H9 (cell line): ENCODE results near the gene ABCG8. TPM values are rescaled to one million over a fixed set of nuclear protein-coding genes. Genes with fewer than 3 reads are reported as not detected.

Experiments
- DNase-seq: peaks from one replicate; pipeline ENCODE4 v3.0.0-alpha.2; 2017
- H2AFZ ChIP-seq: one replicate; pipeline ENCODE4 v1.6.1; 2013; ENCODE audit warnings: mild to moderate bottlenecking, low read length, control low read depth, moderate library complexity
- H2AK5ac ChIP-seq: 2 replicates; pipeline ENCODE4 v1.6.1; 2013; ENCODE audit warnings: low read length, control low read depth, mixed read lengths; ENCODE audit not compliant: insufficient read length
- H2BK120ac ChIP-seq: one replicate; pipeline ENCODE4 v1.6.1; 2013; ENCODE audit warnings: low read depth, mild to moderate bottlenecking, low read length, control low read depth, inconsistent platforms; ENCODE audit not compliant: poor library complexity, severe bottlenecking
- H2BK12ac ChIP-seq: 2 replicates; pipeline ENCODE4 v1.6.1; 2013; ENCODE audit warnings: low read length, control low read depth, mixed read lengths, low read depth; ENCODE audit not compliant: insufficient read length
- H2BK15ac ChIP-seq: 2 replicates; pipeline ENCODE4 v1.6.1; 2013; ENCODE audit warnings: low read depth, low read length, control low read depth
- H2BK20ac ChIP-seq: one replicate; pipeline ENCODE4 v1.6.1; 2013; ENCODE audit warnings: low read depth, mild to moderate bottlenecking, low read length, control low read depth, inconsistent platforms; ENCODE audit not compliant: poor library complexity, severe bottlenecking
- H2BK5ac ChIP-seq: 2 replicates; pipeline ENCODE4 v1.6.1; 2013; ENCODE audit warnings: low read length, control low read depth, mixed read lengths; ENCODE audit not compliant: insufficient read length
- H3K14ac ChIP-seq: 2 replicates; pipeline ENCODE4 v1.6.1; 2013; ENCODE audit warnings: low read length, control low read depth; ENCODE audit not compliant: insufficient read depth
- H3K18ac ChIP-seq: 2 replicates; pipeline ENCODE4 v1.6.1; 2013; ENCODE audit warnings: low read depth, mild to moderate bottlenecking, mixed read lengths, low read length, control low read depth; ENCODE audit not compliant: insufficient read length
- H3K23ac ChIP-seq: 2 replicates; pipeline ENCODE4 v1.6.1; 2013; ENCODE audit warnings: low read length, control low read depth, mixed read lengths, low read depth; ENCODE audit not compliant: insufficient read length
- H3K23me2 ChIP-seq: 2 replicates; pipeline ENCODE4 v1.6.1; 2013; ENCODE audit warnings: low read depth, mild to moderate bottlenecking, mixed read lengths, low read length, control low read depth; ENCODE audit not compliant: insufficient read length, poor library complexity, severe bottlenecking
- H3K27ac ChIP-seq: 2 replicates; pipeline ENCODE4 v1.5.1; 2013; ENCODE audit warnings: low read length, control low read depth, mixed read lengths, low read depth; ENCODE audit not compliant: insufficient read length
- H3K27me3 ChIP-seq: 2 replicates; pipeline ENCODE4 v1.6.1; 2013; ENCODE audit warnings: low read length, control low read depth, inconsistent platforms; ENCODE audit not compliant: insufficient read depth
- H3K4ac ChIP-seq: 2 replicates; pipeline ENCODE4 v1.6.1; 2013; ENCODE audit warnings: low read depth, mild to moderate bottlenecking, control low read depth, inconsistent platforms, low read length, moderate library complexity
- H3K4me1 ChIP-seq: 2 replicates; pipeline ENCODE4 v1.6.1; 2013; ENCODE audit warnings: low read length, control low read depth, inconsistent platforms; ENCODE audit not compliant: insufficient read depth
- H3K4me2 ChIP-seq: 2 replicates; pipeline ENCODE4 v1.6.1; 2013; ENCODE audit warnings: low read length, control low read depth, mixed read lengths; ENCODE audit not compliant: insufficient read length, insufficient read depth
- H3K56ac ChIP-seq: 2 replicates; pipeline ENCODE4 v1.6.1; 2013; ENCODE audit warnings: low read depth, mild to moderate bottlenecking, mixed read lengths, low read length, control low read depth; ENCODE audit not compliant: insufficient read length
- H3K79me1 ChIP-seq: 2 replicates; pipeline ENCODE4 v1.6.1; 2013; ENCODE audit warnings: low read depth, mild to moderate bottlenecking, moderate library complexity, low read length, control low read depth, inconsistent platforms; ENCODE audit not compliant: insufficient read depth, poor library complexity, severe bottlenecking
- H3K79me2 ChIP-seq: 2 replicates; pipeline ENCODE4 v1.6.1; 2013; ENCODE audit warnings: low read length, control low read depth, inconsistent platforms; ENCODE audit not compliant: insufficient read depth
- H3K9ac ChIP-seq: 2 replicates; pipeline ENCODE4 v1.6.1; 2013; ENCODE audit warnings: low read length, control low read depth, mixed read lengths; ENCODE audit not compliant: insufficient read length; ENCODE audit errors: extremely low read depth
- H3K9me3 ChIP-seq: one replicate; pipeline ENCODE4 v1.6.1; 2013; ENCODE audit warnings: low read depth, low read length, inconsistent platforms; ENCODE audit not compliant: control insufficient read depth
- H3T11ph ChIP-seq: one replicate; pipeline ENCODE4 v1.6.1; 2013; ENCODE audit warnings: mild to moderate bottlenecking, low read length, control low read depth, inconsistent platforms
- H4K20me1 ChIP-seq: one replicate; pipeline ENCODE4 v1.6.1; 2013; ENCODE audit not compliant: control insufficient read depth, insufficient read length, insufficient read depth
- H4K5ac ChIP-seq: 2 replicates; pipeline ENCODE4 v1.6.1; 2013; ENCODE audit warnings: low read depth, mild to moderate bottlenecking, mixed read lengths, low read length, control low read depth; ENCODE audit not compliant: insufficient read length
- H4K8ac ChIP-seq: replicated peaks from 2 replicates; pipeline ENCODE4 v1.6.1; 2013; ENCODE audit warnings: low read length, control low read depth, mixed read lengths, low read depth; ENCODE audit not compliant: insufficient read length
- H4K91ac ChIP-seq: 2 replicates; pipeline ENCODE4 v1.6.1; 2013; ENCODE audit warnings: low read depth, mild to moderate bottlenecking, moderate library complexity, mixed read lengths, low read length, control low read depth; ENCODE audit not compliant: insufficient read length
- H3K27ac Mint-ChIP-seq, 3 experiments: 2 replicates in 2 of 3; 3 replicates in 1 of 3; pipeline ENCODE4 v1.8.0; 2020 to 2021; ENCODE audit warnings: mixed read lengths in 3 of 3, mild to moderate bottlenecking in 1 of 3, moderate library complexity in 1 of 3
- H3K27me3 Mint-ChIP-seq: 2 replicates; pipeline ENCODE4 v1.8.0; 2021; ENCODE audit warnings: low read depth, mild to moderate bottlenecking, moderate library complexity, mixed read lengths
- H3K36me3 Mint-ChIP-seq, 3 experiments: 2 replicates in 2 of 3; 3 replicates in 1 of 3; pipeline ENCODE4 v1.8.0; 2020 to 2021; ENCODE audit warnings: low read depth in 3 of 3, mixed read lengths in 3 of 3; ENCODE audit not compliant: insufficient read depth in 1 of 3
- H3K4me1 Mint-ChIP-seq, 2 experiments: 2 replicates each; pipeline ENCODE4 v1.8.0; 2020; ENCODE audit warnings: mixed read lengths in 2 of 2
- H3K4me3 Mint-ChIP-seq, 2 experiments: 2 replicates in 1 of 2; 3 replicates in 1 of 2; pipeline ENCODE4 v1.8.0; 2020 to 2021; ENCODE audit warnings: mild to moderate bottlenecking in 2 of 2, mixed read lengths in 2 of 2, moderate library complexity in 1 of 2
- H3K9me3 Mint-ChIP-seq, 2 experiments: 2 replicates in 1 of 2; 3 replicates in 1 of 2; pipeline ENCODE4 v1.8.0; 2020; ENCODE audit warnings: mild to moderate bottlenecking in 2 of 2, mixed read lengths in 2 of 2, moderate library complexity in 1 of 2
- WGBS: extraction: QIAGEN DNeasy Blood & Tissue Kit; methylation state at CpG from one replicate; pipeline ENCODE4 v1.1.7; 2013; ENCODE audit warnings: missing lambda C conversion rate, low lambda C conversion rate, mixed read lengths; ENCODE audit not compliant: insufficient read length; ENCODE audit errors: extremely low coverage; 5-methylcytosine and 5-hydroxymethylcytosine counted together
- total RNA-seq: library from RNA; stranded (reverse); gene quantifications from 2 replicates; pipeline ENCODE4 v1.2.1, GENCODE V29; 2021
- TF ChIP-seq, protein P1 (sequence below): fragments of 200-600 bp; sonication (generic); conservative IDR thresholded peaks from 3 replicates; pipeline ENCODE4 v1.8.0; 2021; ENCODE audit warnings: antibody characterized with exemption, mild to moderate bottlenecking

Gene ABCG8
- total RNA-seq, 1 experiment from 2014 or later = not detected

DNA sequence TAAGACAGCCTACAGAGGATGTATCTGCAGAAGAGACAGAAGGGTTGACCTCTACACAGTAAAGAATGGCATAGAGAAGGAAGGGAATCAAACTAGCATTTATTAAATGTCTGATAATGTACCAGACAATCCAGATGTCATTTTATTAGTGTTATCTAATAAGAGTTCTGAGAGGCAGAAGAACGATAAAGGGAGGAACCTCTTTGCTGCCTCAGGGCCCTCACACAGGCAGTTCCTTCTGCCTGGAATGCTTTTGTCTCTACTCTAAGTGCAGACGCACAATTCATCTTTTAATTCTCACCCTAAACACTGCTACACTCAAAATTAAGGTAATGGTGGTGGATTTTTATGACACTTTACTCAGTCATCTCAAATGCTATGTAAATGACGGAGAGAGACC lies 92.5 kb downstream of the ABCG8 start:
- Histone ChIP-seq H2AFZ (no peak overlapping the region), H3K14ac (no peak overlapping the region), H4K20me1 (no peaks in the 10 kb centered on the region), H3K79me2 (no peaks in the 10 kb centered on the region), H3K18ac (no peak overlapping the region), H3K56ac (no peak overlapping the region), H4K5ac (no peak overlapping the region), H3K9me3 (no peaks in the 10 kb centered on the region), H3K4me2 (no peak overlapping the region), H2BK20ac (no peak overlapping the region), H3K79me1 (no peaks in the 10 kb centered on the region), H2BK12ac (no peak overlapping the region), H3T11ph (no peak overlapping the region), H3K23ac (no peak overlapping the region), H3K4ac (no peak overlapping the region), H3K27ac (no peak overlapping the region), H3K27me3 (no peaks in the 10 kb centered on the region), H2BK15ac (no peak overlapping the region), H3K4me1 (no peaks in the 10 kb centered on the region), H2BK5ac (no peak overlapping the region), H4K91ac (no peak overlapping the region), H3K23me2 (no peaks in the 10 kb centered on the region), H4K8ac (no peak overlapping the region), H3K9ac (no peak overlapping the region), H2BK120ac (no peak overlapping the region), H2AK5ac (no peak overlapping the region)
- Mint-ChIP-seq H3K27ac (no peak overlapping the region), H3K36me3 (peaks cover 24 to 61% (median 60%) of the 10 kb centered on the region in 3 experiments; a peak in 6 of 7 replicates), H3K27me3 (no peaks in the 10 kb centered on the region), H3K4me1 (0 out of 4 replicates have a peak, but pooled peaks cover 0 to 2% of the 10 kb centered on the region in 2 experiments), H3K9me3 (no peaks in the 10 kb centered on the region), H3K4me3 (no peak overlapping the region)
- TF ChIP-seq, protein P1, sequence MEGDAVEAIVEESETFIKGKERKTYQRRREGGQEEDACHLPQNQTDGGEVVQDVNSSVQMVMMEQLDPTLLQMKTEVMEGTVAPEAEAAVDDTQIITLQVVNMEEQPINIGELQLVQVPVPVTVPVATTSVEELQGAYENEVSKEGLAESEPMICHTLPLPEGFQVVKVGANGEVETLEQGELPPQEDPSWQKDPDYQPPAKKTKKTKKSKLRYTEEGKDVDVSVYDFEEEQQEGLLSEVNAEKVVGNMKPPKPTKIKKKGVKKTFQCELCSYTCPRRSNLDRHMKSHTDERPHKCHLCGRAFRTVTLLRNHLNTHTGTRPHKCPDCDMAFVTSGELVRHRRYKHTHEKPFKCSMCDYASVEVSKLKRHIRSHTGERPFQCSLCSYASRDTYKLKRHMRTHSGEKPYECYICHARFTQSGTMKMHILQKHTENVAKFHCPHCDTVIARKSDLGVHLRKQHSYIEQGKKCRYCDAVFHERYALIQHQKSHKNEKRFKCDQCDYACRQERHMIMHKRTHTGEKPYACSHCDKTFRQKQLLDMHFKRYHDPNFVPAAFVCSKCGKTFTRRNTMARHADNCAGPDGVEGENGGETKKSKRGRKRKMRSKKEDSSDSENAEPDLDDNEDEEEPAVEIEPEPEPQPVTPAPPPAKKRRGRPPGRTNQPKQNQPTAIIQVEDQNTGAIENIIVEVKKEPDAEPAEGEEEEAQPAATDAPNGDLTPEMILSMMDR = no peak
- WGBS = no CpG with 5 or more reads among the region's 3 CpGs
- DNase-seq = no peak

Other genes with a start within 250 kb of the ABCG8 start
- 20.0 and 20.1 TPM in 2 replicates for gene THADA, start 242.9 kb upstream of the ABCG8 start, total RNA-seq
- 2.5 and 3.1 TPM in 2 replicates for gene PLEKHH2, start 201.7 kb upstream of the ABCG8 start, total RNA-seq
- not detected in 2 replicates for gene C1GALT1C1L, start 162.5 kb upstream of the ABCG8 start, total RNA-seq
- 8.1 and 8.5 TPM in 2 replicates for gene DYNC2LI1, start 64.9 kb upstream of the ABCG8 start, total RNA-seq
- gene ABCG5, start 132 bp upstream of the ABCG8 start, total RNA-seq = not detected in 2 replicates
- gene LRPPRC, start 157.0 kb downstream of the ABCG8 start, total RNA-seq = 182 and 183 TPM in 2 replicates